Keratinocyte (primary cell): ENCODE results near the gene RNU6-9. TPM values are rescaled to one million over a fixed set of nuclear protein-coding genes. Genes with fewer than 3 reads are reported as not detected.

Experiments
- DNase-seq: peaks from one replicate; pipeline ENCODE4 v3.0.0-alpha.2; 2011; ENCODE audit warnings: low read depth, missing footprints, low spot score
- FAIRE-seq: peaks from 2 replicates; lab custom pipeline; 2011; peaks lifted over from hg19 to GRCh38; lab: Jason Lieb, UNC
- H2AFZ ChIP-seq: 2 replicates; pipeline ENCODE4 v1.6.0; 2012; ENCODE audit warnings: low read length, control low read depth, inconsistent platforms; ENCODE audit not compliant: control insufficient read depth
- H3K27ac ChIP-seq: 2 replicates; pipeline ENCODE4 v1.5.1; 2011; ENCODE audit warnings: low read length; ENCODE audit not compliant: control insufficient read depth, insufficient read depth
- H3K27me3 ChIP-seq: 3 replicates; pipeline ENCODE4 v1.6.0; 2011; ENCODE audit warnings: low read length; ENCODE audit not compliant: control insufficient read depth, insufficient read depth; ENCODE audit errors: extremely low read depth
- H3K36me3 ChIP-seq, 2 experiments: 2 replicates in 1 of 2; 3 replicates in 1 of 2; pipeline ENCODE4 v1.5.1; 2011; ENCODE audit warnings: low read length in 2 of 2, mild to moderate bottlenecking in 1 of 2; ENCODE audit not compliant: control insufficient read depth in 2 of 2, insufficient read depth in 2 of 2; ENCODE audit errors: extremely low read depth in 1 of 2
- H3K4me1 ChIP-seq: 3 replicates; pipeline ENCODE4 v1.5.1; 2011; ENCODE audit warnings: low read length; ENCODE audit not compliant: control insufficient read depth, insufficient read depth; ENCODE audit errors: extremely low read depth
- H3K4me2 ChIP-seq: 3 replicates; pipeline ENCODE4 v1.6.0; 2011; ENCODE audit warnings: low read depth, low read length; ENCODE audit not compliant: control insufficient read depth, insufficient read depth; ENCODE audit errors: extremely low read depth
- H3K4me3 ChIP-seq, 3 experiments: fragments of 200-600 bp in 1 of 3; sonication (generic) in 1 of 3; 2 replicates in 2 of 3; 3 replicates in 1 of 3; pipeline ENCODE4 v1.5.1; 2011 to 2016; ENCODE audit warnings: low read length in 3 of 3, mild to moderate bottlenecking in 3 of 3, control low read depth in 2 of 3, inconsistent platforms in 1 of 3, low read depth in 1 of 3, mixed read lengths in 1 of 3, mixed run types in 1 of 3, moderate library complexity in 1 of 3; ENCODE audit not compliant: control insufficient read depth in 2 of 3, insufficient read depth in 2 of 3; ENCODE audit errors: extremely low read depth in 1 of 3
- H3K79me2 ChIP-seq: 2 replicates; pipeline ENCODE4 v1.6.0; 2012; ENCODE audit warnings: low read length; ENCODE audit not compliant: control insufficient read depth, insufficient read depth
- H3K9ac ChIP-seq: 3 replicates; pipeline ENCODE4 v1.6.0; 2011; ENCODE audit warnings: low read length; ENCODE audit not compliant: control insufficient read depth, insufficient read depth; ENCODE audit errors: extremely low read depth
- H3K9me1 ChIP-seq: 3 replicates; pipeline ENCODE4 v1.6.0; 2011; ENCODE audit warnings: low read length; ENCODE audit not compliant: control insufficient read depth, insufficient read depth; ENCODE audit errors: extremely low read depth
- H3K9me3 ChIP-seq: 2 replicates; pipeline ENCODE4 v1.5.1; 2012; ENCODE audit warnings: low read depth, low read length; ENCODE audit not compliant: control insufficient read depth
- H4K20me1 ChIP-seq: 3 replicates; pipeline ENCODE4 v1.6.0; 2011; ENCODE audit warnings: low read length; ENCODE audit not compliant: control insufficient read depth, insufficient read depth; ENCODE audit errors: extremely low read depth
- EZH2 ChIP-seq: IDR thresholded peaks from one replicate; pipeline ENCODE4 v1.6.1; 2012; ENCODE audit warnings: inconsistent platforms, mild to moderate bottlenecking, low read length, moderate library complexity
- dilution Hi-C: fragments of 300-500 bp; cut with MboI; formaldehyde crosslinking; loops from one replicate; pipeline ENCODE4 v1.7.0; 2020; ENCODE audit warnings: low sequenced_read_pairs; ENCODE audit not compliant: extremely low pct_ligation_motif_present
- polyA plus RNA-seq, 5 experiments: library from polyadenylated mRNA; depleted of rRNA in 3 of 5; stranded (reverse) in 3 of 5; stranded (forward) in 1 of 5; unstranded in 1 of 5; fragments of >200 nt; gene quantifications; 1 replicate in 1 of 5; 2 replicates in 3 of 5; 3 replicates in 1 of 5; pipeline versions ENCODE4 v1.2.1 to v1.2.3, GENCODE V29; 2011 to 2012; ENCODE audit warnings: missing spikeins in 2 of 5, low read depth in 1 of 5, low replicate concordance in 1 of 5
- TF ChIP-seq, protein P1 (sequence below), 3 experiments: IDR thresholded peaks in 1 of 3; conservative IDR thresholded peaks in 1 of 3; optimal IDR thresholded peaks in 1 of 3; 2 replicates in 2 of 3; 3 replicates in 1 of 3; pipeline versions ENCODE3 to v1.5.1; 2011; ENCODE audit warnings: low read length in 3 of 3, mild to moderate bottlenecking in 3 of 3, moderate library complexity in 2 of 3, control low read depth in 1 of 3, inconsistent platforms in 1 of 3; ENCODE audit not compliant: insufficient read depth in 2 of 3; ENCODE audit errors: extremely low read depth in 1 of 3

RNU6-9 gene
- polyA plus RNA-seq, 1 donor (not counting 4 experiments of a cell fraction or from before 2014, with no cell fraction given), result not detected

DNA sequence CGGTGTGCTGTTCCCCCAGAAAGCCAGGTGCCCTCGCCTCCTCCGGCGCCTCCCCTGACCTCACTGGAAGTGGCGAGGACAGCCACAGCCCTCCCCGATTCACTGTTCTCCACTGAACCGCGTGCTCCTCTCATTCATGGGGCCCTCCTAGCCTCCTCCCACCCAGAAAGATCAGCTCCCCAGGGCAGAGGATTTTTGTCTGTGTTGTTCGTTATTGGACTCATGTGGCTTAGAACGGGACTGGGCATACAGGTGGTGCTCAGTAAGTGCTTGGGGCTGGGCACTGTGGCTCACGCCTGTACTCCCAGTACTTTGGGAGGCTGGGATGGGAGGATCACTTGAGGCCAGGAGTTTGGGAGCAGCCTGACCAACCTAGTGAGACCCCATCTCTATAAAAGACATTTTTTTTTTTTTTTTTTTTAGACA, 48.7 kb upstream of the RNU6-9 start:
- Histone ChIP-seq H4K20me1 (no peaks in the 10 kb centered on the region), H3K9me1 (no peaks in the 10 kb centered on the region), H3K4me3 (no peak overlapping the region), H3K27ac (no peak overlapping the region), H2AFZ (no peak overlapping the region), H3K79me2 (no peaks in the 10 kb centered on the region), H3K4me1 (no peaks in the 10 kb centered on the region), H3K36me3 (no peaks in the 10 kb centered on the region), H3K9me3 (no peaks in the 10 kb centered on the region), H3K4me2 (no peak overlapping the region), H3K27me3 (peaks cover 41% of the 10 kb centered on the region), H3K9ac (no peak overlapping the region)
- no peak for TF ChIP-seq EZH2
- TF ChIP-seq, protein P1, sequence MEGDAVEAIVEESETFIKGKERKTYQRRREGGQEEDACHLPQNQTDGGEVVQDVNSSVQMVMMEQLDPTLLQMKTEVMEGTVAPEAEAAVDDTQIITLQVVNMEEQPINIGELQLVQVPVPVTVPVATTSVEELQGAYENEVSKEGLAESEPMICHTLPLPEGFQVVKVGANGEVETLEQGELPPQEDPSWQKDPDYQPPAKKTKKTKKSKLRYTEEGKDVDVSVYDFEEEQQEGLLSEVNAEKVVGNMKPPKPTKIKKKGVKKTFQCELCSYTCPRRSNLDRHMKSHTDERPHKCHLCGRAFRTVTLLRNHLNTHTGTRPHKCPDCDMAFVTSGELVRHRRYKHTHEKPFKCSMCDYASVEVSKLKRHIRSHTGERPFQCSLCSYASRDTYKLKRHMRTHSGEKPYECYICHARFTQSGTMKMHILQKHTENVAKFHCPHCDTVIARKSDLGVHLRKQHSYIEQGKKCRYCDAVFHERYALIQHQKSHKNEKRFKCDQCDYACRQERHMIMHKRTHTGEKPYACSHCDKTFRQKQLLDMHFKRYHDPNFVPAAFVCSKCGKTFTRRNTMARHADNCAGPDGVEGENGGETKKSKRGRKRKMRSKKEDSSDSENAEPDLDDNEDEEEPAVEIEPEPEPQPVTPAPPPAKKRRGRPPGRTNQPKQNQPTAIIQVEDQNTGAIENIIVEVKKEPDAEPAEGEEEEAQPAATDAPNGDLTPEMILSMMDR (optimal IDR thresholded peaks at IDR 0.05 in 1 of 3, IDR thresholded peaks at IDR 0.05 in 1 of 3, conservative IDR thresholded peaks at IDR 0.05 in 1 of 3; ENCODE audit: extremely low read depth in 1 of 3, insufficient read depth in 2 of 3, low read length in 3 of 3), result no peak
- FAIRE-seq, result no peak
- DNase-seq, result no peak
- dilution Hi-C loops, result no loop called here

DNA sequence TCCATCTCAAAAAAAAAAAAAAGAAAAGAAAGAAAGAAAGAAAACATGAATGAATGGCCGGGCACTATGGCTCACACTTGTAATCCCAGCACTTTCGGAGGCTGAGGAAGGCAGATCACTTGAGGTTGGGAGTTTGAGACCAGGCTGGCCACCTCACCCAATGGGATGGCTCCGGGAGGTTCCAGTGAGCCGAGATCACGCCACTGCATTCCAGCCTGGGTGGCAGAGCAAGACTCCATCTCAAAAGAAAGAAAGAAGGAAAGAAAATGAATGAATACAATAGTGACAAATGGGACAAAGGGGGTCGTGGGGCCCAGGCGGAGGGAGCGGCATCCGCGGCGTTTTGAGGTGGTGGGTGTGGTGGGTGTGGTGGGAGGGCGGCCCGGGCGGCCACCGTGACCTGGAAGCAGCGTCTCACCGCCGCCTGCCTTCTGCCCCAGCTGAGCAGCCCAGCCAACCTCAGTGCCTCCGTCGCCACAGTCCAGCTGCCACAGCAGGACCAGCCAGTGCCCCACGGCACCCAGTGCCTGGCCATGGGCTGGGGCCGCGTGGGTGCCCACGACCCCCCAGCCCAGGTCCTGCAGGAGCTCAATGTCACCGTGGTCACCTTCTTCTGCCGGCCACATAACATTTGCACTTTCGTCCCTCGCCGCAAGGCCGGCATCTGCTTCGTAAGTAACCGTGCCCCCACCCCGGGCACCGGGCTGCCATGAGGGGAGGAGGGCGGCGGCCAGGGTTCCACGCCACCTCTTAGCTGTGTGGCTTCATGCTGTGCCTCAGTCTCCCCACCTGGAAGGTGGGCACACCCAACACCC, 47.4 kb upstream of the RNU6-9 start:
- Histone ChIP-seq H3K4me2 (no peak overlapping the region), H3K27me3 (peaks cover 48% of the 10 kb centered on the region), H4K20me1 (peaks cover 4% of the 10 kb centered on the region), H3K4me3 (no peak overlapping the region), H3K9ac (no peak overlapping the region), H3K4me1 (peaks cover 4% of the 10 kb centered on the region), H3K79me2 (no peaks in the 10 kb centered on the region), H3K9me1 (no peaks in the 10 kb centered on the region), H3K27ac (no peak overlapping the region), H3K36me3 (no peaks in the 10 kb centered on the region), H2AFZ (no peak overlapping the region), H3K9me3 (no peaks in the 10 kb centered on the region)
- TF ChIP-seq, protein P1 (optimal IDR thresholded peaks at IDR 0.05 in 1 of 3, IDR thresholded peaks at IDR 0.05 in 1 of 3, conservative IDR thresholded peaks at IDR 0.05 in 1 of 3; ENCODE audit: extremely low read depth in 1 of 3, insufficient read depth in 2 of 3, low read length in 3 of 3), result no peak
- TF ChIP-seq EZH2, result no peak
- FAIRE-seq, result no peak
- dilution Hi-C loops, result no loop called here
- DNase-seq, result no peak
